CD4-positive, alpha-beta T cell (primary cell): ENCODE measurements around the gene RASSF8. TPM values are rescaled to one million over a fixed set of nuclear protein-coding genes. Genes with fewer than 3 reads are reported as not detected.

Experiments
- ATAC-seq: fragments of 200-7000 bp; cut with Tn5 transposase; one replicate; pipeline ENCODE4 v1.10.0; 2022; ENCODE audit warnings: mild to moderate bottlenecking; ENCODE audit not compliant: poor library complexity
- CTCF ChIA-PET: fragments of 350-600 bp; sonication (Branson Sonifier 250); formaldehyde crosslinking; loops from one replicate; lab custom pipeline; 2021; ENCODE audit warnings: antibody characterized with exemption, inconsistent platforms; lab: Charles Lee
- POLR2A ChIA-PET: fragments of 350-600 bp; sonication (Branson Sonifier 250); formaldehyde crosslinking; loops from one replicate; lab custom pipeline; 2021; ENCODE audit warnings: antibody characterized with exemption, inconsistent platforms; lab: Charles Lee
- DNase-seq, 14 experiments: peaks; one replicate each; pipeline ENCODE4 v3.0.0-alpha.2; 2013 to 2020; ENCODE audit warnings: mixed read lengths in 2 of 14
- H3K27ac ChIP-seq, 2 donors: one replicate each; pipeline versions ENCODE4 v1.5.1 to v1.7.0; 2013; ENCODE audit warnings: low read length in 2 of 2, low read depth in 1 of 2, mild to moderate bottlenecking in 1 of 2
- H3K27me3 ChIP-seq, 2 experiments: 1 replicate in 1 of 2; 2 replicates in 1 of 2; pipeline versions ENCODE4 v1.6.1 to v1.7.0; 2013; ENCODE audit warnings: low read length in 2 of 2, control low read depth in 1 of 2, mild to moderate bottlenecking in 1 of 2, moderate library complexity in 1 of 2; ENCODE audit not compliant: insufficient read depth in 2 of 2, control insufficient read depth in 1 of 2
- H3K36me3 ChIP-seq: one replicate; pipeline ENCODE4 v1.6.1; 2013; ENCODE audit warnings: low read length, control low read depth; ENCODE audit not compliant: insufficient read depth
- H3K4me1 ChIP-seq: one replicate; pipeline ENCODE4 v1.6.1; 2013; ENCODE audit warnings: low read length, control low read depth; ENCODE audit not compliant: insufficient read depth
- H3K4me3 ChIP-seq: one replicate; pipeline ENCODE4 v1.5.1; 2013; ENCODE audit warnings: mild to moderate bottlenecking, low read length, moderate library complexity
- H3K9me3 ChIP-seq, 2 experiments: 1 replicate in 1 of 2; 2 replicates in 1 of 2; pipeline versions ENCODE4 v1.6.1 to v1.7.0; 2013; ENCODE audit warnings: low read length in 2 of 2, mild to moderate bottlenecking in 2 of 2, control low read depth in 1 of 2, moderate library complexity in 1 of 2; ENCODE audit not compliant: control insufficient read depth in 1 of 2, insufficient read depth in 1 of 2
- H3K27ac Mint-ChIP-seq: one replicate; pipeline ENCODE4 v1.8.0; 2020; ENCODE audit warnings: mixed read lengths
- H3K27me3 Mint-ChIP-seq: one replicate; pipeline ENCODE4 v1.8.0; 2021; ENCODE audit warnings: mixed read lengths
- H3K36me3 Mint-ChIP-seq: one replicate; pipeline ENCODE4 v1.8.0; 2021; ENCODE audit warnings: low read depth, mixed read lengths
- H3K4me1 Mint-ChIP-seq: one replicate; pipeline ENCODE4 v1.8.0; 2021; ENCODE audit warnings: low read depth, mixed read lengths
- H3K4me3 Mint-ChIP-seq: one replicate; pipeline ENCODE4 v1.8.0; 2020; ENCODE audit warnings: mild to moderate bottlenecking, mixed read lengths
- H3K9me3 Mint-ChIP-seq: one replicate; pipeline ENCODE4 v1.8.0; 2020; ENCODE audit warnings: mixed read lengths
- intact Hi-C, 2 experiments: fragments of 100-400 bp; cut with DNase I in 1 of 2; cut with micrococcal nuclease in 1 of 2; formaldehyde crosslinking; loops; one replicate each; pipeline versions ENCODE4 v1.15.1 to v1.9.0; 2023 to 2025; cut with DNase I, micrococcal nuclease
- total RNA-seq, 174 experiments: library from RNA in 2 of 174; stranded (reverse) in 2 of 174; gene quantifications; one replicate each; pipeline ENCODE4 v1.2.3 and lab custom pipeline; 2021 to 2026
- TF ChIP-seq, protein P1 (sequence below): fragments of 200-600 bp; IDR thresholded peaks from one replicate; pipeline ENCODE4 v1.8.0; 2022; ENCODE audit warnings: antibody characterized with exemption, mild to moderate bottlenecking

Gene RASSF8
- total RNA-seq, 2 experiments from 2014 or later: 0.71 to 1.4 TPM

DNA sequence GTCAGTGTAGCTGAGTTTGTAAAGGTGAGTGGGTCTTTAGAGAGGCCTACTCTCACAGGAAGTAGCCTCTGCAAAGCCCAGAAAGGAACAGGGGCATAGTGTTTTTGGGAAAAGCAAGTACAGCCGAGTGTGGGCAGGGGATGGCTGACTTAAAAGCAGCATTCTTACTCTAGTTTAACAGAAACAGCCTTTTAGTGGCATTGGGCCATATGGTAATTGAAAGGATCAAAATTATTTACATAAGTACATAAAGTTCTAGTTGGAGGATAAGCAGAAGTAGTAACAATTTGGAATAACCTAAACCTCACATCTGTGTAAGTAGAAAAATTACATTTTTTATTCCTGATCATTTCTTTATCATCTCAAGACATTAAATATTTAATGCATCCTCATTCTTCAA, 49.1 kb downstream of the RASSF8 start:
- H3K9me3 Mint-ChIP-seq: peaks cover 3% of the 10 kb centered on the region
- no peaks in the 10 kb centered on the region for H3K36me3 Mint-ChIP-seq
- Histone ChIP-seq H3K4me3 (no peak overlapping the region), H3K4me1 (no peaks in the 10 kb centered on the region), H3K27me3 (no peaks in the 10 kb centered on the region), H3K36me3 (no peaks in the 10 kb centered on the region), H3K9me3 (peaks cover 0 to 3% of the 10 kb centered on the region in 2 experiments), H3K27ac (no peak overlapping the region)
- no peak overlapping the region for H3K4me3 Mint-ChIP-seq
- DNase-seq (no peak), ATAC-seq (no peak)
- intact Hi-C loops: no loop called here
- H3K4me1 Mint-ChIP-seq: no peaks in the 10 kb centered on the region
- ChIA-PET POLR2A (no interaction called here), CTCF (no interaction called here)
- TF ChIP-seq, protein P1, sequence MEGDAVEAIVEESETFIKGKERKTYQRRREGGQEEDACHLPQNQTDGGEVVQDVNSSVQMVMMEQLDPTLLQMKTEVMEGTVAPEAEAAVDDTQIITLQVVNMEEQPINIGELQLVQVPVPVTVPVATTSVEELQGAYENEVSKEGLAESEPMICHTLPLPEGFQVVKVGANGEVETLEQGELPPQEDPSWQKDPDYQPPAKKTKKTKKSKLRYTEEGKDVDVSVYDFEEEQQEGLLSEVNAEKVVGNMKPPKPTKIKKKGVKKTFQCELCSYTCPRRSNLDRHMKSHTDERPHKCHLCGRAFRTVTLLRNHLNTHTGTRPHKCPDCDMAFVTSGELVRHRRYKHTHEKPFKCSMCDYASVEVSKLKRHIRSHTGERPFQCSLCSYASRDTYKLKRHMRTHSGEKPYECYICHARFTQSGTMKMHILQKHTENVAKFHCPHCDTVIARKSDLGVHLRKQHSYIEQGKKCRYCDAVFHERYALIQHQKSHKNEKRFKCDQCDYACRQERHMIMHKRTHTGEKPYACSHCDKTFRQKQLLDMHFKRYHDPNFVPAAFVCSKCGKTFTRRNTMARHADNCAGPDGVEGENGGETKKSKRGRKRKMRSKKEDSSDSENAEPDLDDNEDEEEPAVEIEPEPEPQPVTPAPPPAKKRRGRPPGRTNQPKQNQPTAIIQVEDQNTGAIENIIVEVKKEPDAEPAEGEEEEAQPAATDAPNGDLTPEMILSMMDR: no peak
- H3K27ac Mint-ChIP-seq: no peak overlapping the region
- H3K27me3 Mint-ChIP-seq: no peaks in the 10 kb centered on the region

- Mint-ChIP-seq H3K36me3 (no peaks in the 10 kb centered on the region), H3K27ac (no peak overlapping the region), H3K4me1 (no peaks in the 10 kb centered on the region), H3K9me3 (no peaks in the 10 kb centered on the region), H3K4me3 (no peak overlapping the region), H3K27me3 (no peaks in the 10 kb centered on the region)
- Histone ChIP-seq H3K9me3 (no peaks in the 10 kb centered on the region), H3K27me3 (no peaks in the 10 kb centered on the region), H3K4me3 (no peak overlapping the region), H3K36me3 (no peaks in the 10 kb centered on the region), H3K27ac (no peak overlapping the region), H3K4me1 (no peaks in the 10 kb centered on the region)
- POLR2A ChIA-PET: no interaction called here
- intact Hi-C loops: no loop called here
- CTCF ChIA-PET: no interaction called here
- TF ChIP-seq, protein P1: no peak
- DNase-seq (no peak), ATAC-seq (no peak)
Measured at GRCh38 chr12:26009593-26009992, 51.1 kb downstream of the RASSF8 start.

DNA sequence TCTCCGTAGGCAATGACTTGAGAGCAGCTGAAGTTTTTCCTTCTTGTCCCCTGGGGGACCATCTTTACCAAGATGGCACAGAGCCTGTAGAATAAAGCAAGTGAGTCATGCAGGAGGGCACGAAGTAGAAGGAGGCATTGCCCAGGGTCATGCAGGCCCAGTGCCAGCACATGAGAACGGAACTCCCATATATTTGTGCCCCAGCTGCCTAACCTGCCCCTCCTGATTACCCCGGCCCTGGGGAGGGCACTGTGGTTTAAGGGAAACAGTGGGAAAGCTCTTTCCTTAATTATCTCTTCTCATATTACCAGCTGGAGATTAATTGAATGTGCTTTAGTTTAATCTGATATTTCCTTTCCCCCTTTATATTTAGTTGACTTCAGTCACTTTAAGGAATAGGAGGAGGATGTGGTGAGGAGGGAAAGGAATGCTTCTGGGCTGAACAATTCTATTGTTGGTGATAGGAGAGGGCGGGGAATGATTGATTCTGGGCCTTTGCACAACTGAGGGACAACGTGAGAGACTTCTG, 51.9 kb downstream of the RASSF8 start:
- CTCF ChIA-PET: no interaction called here
- H3K27ac ChIP-seq: no peak overlapping the region
- POLR2A ChIA-PET: no interaction called here
- DNase-seq (no peak), ATAC-seq (no peak)
- no peaks in the 10 kb centered on the region for H3K27me3 Mint-ChIP-seq
- no peaks in the 10 kb centered on the region for H3K36me3 ChIP-seq
- no peak overlapping the region for H3K4me3 ChIP-seq
- H3K36me3 Mint-ChIP-seq: no peaks in the 10 kb centered on the region
- H3K27ac Mint-ChIP-seq: no peak overlapping the region
- H3K9me3 Mint-ChIP-seq: no peaks in the 10 kb centered on the region
- H3K27me3 ChIP-seq: no peaks in the 10 kb centered on the region
- no peak overlapping the region for H3K4me3 Mint-ChIP-seq
- no peaks in the 10 kb centered on the region for H3K9me3 ChIP-seq
- H3K4me1 ChIP-seq: no peaks in the 10 kb centered on the region
- no peaks in the 10 kb centered on the region for H3K4me1 Mint-ChIP-seq
- TF ChIP-seq, protein P1: no peak
- intact Hi-C loops: no loop called here
